ENCODE results near the gene ARID5A. TPM values are rescaled to one million over a fixed set of nuclear protein-coding genes. Genes with fewer than 3 reads are reported as not detected.

Gene ARID5A
- polyA plus RNA-seq, 1 donor from 2014 or later, result not detected

DNA sequence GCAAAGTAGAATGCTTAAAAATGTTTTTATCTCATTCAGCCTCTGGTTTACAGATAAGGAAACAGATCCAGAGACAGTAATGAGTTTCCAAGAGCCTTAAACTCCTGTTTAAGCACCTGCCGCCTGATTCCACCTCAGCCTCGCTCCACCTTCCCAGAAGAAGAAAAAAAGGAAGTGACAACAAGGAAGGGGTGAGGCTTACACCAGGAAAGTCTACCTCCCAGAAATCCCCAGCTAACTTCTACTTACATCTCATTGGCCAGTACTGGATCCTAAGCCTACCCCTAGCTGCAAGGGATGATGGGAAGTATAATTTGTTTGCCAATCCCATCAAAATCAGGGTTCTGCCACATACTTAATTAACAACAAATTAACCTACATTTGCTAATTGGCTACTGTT is 15.3 kb upstream of the ARID5A start:
- Histone ChIP-seq H3K9me2 (ENCODE audit: insufficient read depth, low read length) (no peaks in the 10 kb centered on the region), H3K27me3 (ENCODE audit: insufficient read depth, low read depth, low read length) (no peaks in the 10 kb centered on the region), H3K9me3 (ENCODE audit: low read length) (peaks cover 5% of the 10 kb centered on the region), H3K79me2 (replicated peaks; ENCODE audit: insufficient read depth, low read length) (no peaks in the 10 kb centered on the region), H3K36me3 (ENCODE audit: insufficient read depth, low read length) (no peaks in the 10 kb centered on the region), H3K4me3 (ENCODE audit: low read length) (no peak overlapping the region), H4K20me1 (ENCODE audit: insufficient read depth) (no peaks in the 10 kb centered on the region), H3K4me2 (ENCODE audit: low read length) (no peak overlapping the region), H3F3A (ENCODE audit: insufficient read depth, low read length, poor library complexity, severe bottlenecking) (no peaks in the 10 kb centered on the region), H2AFZ (ENCODE audit: low read depth, low read length) (no peak overlapping the region), H3K9ac (ENCODE audit: low read length) (no peak overlapping the region), H3K27ac (ENCODE audit: low read length) (no peak overlapping the region)
- TF ChIP-seq, protein P1, sequence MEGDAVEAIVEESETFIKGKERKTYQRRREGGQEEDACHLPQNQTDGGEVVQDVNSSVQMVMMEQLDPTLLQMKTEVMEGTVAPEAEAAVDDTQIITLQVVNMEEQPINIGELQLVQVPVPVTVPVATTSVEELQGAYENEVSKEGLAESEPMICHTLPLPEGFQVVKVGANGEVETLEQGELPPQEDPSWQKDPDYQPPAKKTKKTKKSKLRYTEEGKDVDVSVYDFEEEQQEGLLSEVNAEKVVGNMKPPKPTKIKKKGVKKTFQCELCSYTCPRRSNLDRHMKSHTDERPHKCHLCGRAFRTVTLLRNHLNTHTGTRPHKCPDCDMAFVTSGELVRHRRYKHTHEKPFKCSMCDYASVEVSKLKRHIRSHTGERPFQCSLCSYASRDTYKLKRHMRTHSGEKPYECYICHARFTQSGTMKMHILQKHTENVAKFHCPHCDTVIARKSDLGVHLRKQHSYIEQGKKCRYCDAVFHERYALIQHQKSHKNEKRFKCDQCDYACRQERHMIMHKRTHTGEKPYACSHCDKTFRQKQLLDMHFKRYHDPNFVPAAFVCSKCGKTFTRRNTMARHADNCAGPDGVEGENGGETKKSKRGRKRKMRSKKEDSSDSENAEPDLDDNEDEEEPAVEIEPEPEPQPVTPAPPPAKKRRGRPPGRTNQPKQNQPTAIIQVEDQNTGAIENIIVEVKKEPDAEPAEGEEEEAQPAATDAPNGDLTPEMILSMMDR (IDR thresholded peaks at IDR 0.05; ENCODE audit: poor library complexity, severe bottlenecking), result no peak
- TF ChIP-seq EP300 (conservative IDR thresholded peaks at IDR 0.05; ENCODE audit: poor library complexity, severe bottlenecking), result no peak
- TF ChIP-seq MXI1 (conservative IDR thresholded peaks at IDR 0.05; ENCODE audit: poor library complexity, severe bottlenecking), result no peak
- TF ChIP-seq SMC3 (conservative IDR thresholded peaks at IDR 0.05; ENCODE audit: poor library complexity), result no peak
- no peak for TF ChIP-seq RAD21 (conservative IDR thresholded peaks at IDR 0.05)

DNA sequence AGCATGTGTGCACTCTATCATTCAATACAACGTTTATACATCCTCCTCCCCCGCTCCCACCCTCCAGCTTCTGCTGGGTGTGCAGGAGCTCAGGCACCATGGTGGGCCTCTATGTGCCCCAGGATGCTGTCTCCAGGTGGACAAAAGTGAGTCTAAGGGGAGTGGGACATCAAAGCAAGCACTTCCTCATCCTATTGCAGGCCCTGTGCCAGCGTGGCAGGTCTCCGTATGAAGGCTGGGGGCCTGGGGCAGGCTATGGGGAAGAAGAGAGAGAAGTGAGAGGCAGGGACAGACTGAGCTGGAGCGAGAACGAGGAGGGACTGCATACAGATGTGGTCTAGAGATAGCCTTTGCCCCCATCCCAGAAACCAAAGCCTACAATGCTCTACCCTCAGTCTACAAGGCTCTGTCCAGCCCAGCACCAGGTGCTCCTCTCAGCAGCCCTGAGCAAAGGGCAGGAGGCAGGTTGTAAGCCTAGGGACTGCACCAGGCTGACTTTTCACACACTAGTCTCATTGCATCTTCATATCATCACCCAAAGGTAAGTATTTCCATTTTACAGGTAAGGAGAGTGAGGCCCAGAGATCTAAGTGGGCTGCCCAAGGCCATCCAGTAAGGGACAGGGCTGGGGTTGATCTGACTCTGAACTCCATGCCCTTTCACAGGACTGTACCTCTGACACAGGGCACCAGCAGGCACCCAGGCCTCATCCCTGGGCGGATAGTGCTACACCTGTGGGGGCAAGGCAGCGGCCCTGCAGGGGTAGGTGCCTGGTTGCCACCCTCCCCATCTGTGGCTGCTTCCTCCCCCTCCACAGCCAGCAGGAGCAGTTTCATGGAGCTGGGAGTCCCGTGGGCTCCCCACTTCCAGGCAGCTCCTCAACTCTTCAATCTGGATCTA is 14.0 kb upstream of the ARID5A start:
- Histone ChIP-seq H4K20me1 (ENCODE audit: insufficient read depth) (no peaks in the 10 kb centered on the region), H3K36me3 (ENCODE audit: insufficient read depth, low read length) (no peaks in the 10 kb centered on the region), H3K79me2 (replicated peaks; ENCODE audit: insufficient read depth, low read length) (no peaks in the 10 kb centered on the region), H3K27ac (ENCODE audit: low read length) (no peak overlapping the region), H3K9me2 (ENCODE audit: insufficient read depth, low read length) (no peaks in the 10 kb centered on the region), H3K9me3 (ENCODE audit: low read length) (peaks cover 5% of the 10 kb centered on the region), H3K27me3 (ENCODE audit: insufficient read depth, low read depth, low read length) (peaks cover 9% of the 10 kb centered on the region), H3K9ac (ENCODE audit: low read length) (no peak overlapping the region), H3K4me3 (ENCODE audit: low read length) (no peak overlapping the region), H3K4me2 (ENCODE audit: low read length) (no peak overlapping the region), H3F3A (ENCODE audit: insufficient read depth, low read length, poor library complexity, severe bottlenecking) (no peaks in the 10 kb centered on the region), H2AFZ (ENCODE audit: low read depth, low read length) (no peak overlapping the region)
- TF ChIP-seq MXI1 (conservative IDR thresholded peaks at IDR 0.05; ENCODE audit: poor library complexity, severe bottlenecking) (no peak), EZH2 (IDR thresholded peaks at IDR 0.05; ENCODE audit: borderline replicate concordance, insufficient read depth, low read length, poor library complexity, severe bottlenecking) (no peak), POLR2AphosphoS5 (IDR thresholded peaks at IDR 0.05) (no peak)

DNA sequence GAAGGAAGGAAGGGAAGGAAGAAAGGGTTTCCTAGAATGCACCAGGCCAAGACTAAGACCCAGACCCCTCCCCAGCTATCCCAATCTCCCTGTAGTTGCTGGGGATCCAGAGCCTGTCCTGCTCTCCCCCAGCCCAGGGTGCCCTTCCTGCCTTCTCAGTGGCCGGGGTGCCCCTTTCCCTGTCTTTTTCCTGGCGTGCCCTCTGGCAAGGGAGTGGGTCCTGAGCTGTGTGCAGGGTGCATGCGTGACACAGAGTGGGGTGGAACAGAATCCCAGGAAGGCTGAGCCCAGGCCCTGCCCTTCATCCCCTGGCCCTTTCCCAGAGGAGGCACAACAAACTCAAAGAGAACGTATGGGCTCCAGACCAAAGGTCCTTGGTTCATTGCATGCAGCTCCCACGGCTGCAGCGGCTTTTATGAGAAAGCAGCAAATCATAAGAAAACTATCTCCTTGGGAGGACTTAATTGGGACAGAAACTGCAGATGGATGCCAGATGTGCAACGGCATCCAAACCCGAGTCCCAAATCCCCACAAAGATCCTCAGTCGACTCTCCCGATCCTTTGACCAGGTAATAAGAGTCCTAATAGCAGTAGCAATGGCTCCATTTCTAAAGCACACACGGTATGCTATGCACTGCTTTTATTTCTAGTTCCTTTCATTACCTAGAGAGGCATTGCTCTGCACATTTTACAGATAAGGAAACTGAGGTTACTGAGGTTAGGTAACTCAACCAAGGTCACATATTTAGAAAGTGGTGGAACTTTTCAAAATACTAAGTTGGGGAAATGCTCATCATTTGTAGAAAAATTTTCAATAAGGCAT is 12.7 kb upstream of the ARID5A start:
- no peaks in the 10 kb centered on the region for H3F3A ChIP-seq (ENCODE audit: insufficient read depth, low read length, poor library complexity, severe bottlenecking)
- no peaks in the 10 kb centered on the region for H3K9me3 ChIP-seq (ENCODE audit: low read length)
- no peak for TF ChIP-seq EP300 (conservative IDR thresholded peaks at IDR 0.05; ENCODE audit: poor library complexity, severe bottlenecking)
- no peak for TF ChIP-seq SMC3 (conservative IDR thresholded peaks at IDR 0.05; ENCODE audit: poor library complexity)
- TF ChIP-seq, protein P1 (IDR thresholded peaks at IDR 0.05; ENCODE audit: poor library complexity, severe bottlenecking), result no peak
- TF ChIP-seq EZH2 (IDR thresholded peaks at IDR 0.05; ENCODE audit: borderline replicate concordance, insufficient read depth, low read length, poor library complexity, severe bottlenecking), result no peak
- no peak for TF ChIP-seq TAF1 (IDR thresholded peaks at IDR 0.05; ENCODE audit: low read depth)
- TF ChIP-seq MXI1 (conservative IDR thresholded peaks at IDR 0.05; ENCODE audit: poor library complexity, severe bottlenecking), result no peak
- no peak for TF ChIP-seq POLR2AphosphoS5 (IDR thresholded peaks at IDR 0.05)
- TF ChIP-seq, protein P2, sequence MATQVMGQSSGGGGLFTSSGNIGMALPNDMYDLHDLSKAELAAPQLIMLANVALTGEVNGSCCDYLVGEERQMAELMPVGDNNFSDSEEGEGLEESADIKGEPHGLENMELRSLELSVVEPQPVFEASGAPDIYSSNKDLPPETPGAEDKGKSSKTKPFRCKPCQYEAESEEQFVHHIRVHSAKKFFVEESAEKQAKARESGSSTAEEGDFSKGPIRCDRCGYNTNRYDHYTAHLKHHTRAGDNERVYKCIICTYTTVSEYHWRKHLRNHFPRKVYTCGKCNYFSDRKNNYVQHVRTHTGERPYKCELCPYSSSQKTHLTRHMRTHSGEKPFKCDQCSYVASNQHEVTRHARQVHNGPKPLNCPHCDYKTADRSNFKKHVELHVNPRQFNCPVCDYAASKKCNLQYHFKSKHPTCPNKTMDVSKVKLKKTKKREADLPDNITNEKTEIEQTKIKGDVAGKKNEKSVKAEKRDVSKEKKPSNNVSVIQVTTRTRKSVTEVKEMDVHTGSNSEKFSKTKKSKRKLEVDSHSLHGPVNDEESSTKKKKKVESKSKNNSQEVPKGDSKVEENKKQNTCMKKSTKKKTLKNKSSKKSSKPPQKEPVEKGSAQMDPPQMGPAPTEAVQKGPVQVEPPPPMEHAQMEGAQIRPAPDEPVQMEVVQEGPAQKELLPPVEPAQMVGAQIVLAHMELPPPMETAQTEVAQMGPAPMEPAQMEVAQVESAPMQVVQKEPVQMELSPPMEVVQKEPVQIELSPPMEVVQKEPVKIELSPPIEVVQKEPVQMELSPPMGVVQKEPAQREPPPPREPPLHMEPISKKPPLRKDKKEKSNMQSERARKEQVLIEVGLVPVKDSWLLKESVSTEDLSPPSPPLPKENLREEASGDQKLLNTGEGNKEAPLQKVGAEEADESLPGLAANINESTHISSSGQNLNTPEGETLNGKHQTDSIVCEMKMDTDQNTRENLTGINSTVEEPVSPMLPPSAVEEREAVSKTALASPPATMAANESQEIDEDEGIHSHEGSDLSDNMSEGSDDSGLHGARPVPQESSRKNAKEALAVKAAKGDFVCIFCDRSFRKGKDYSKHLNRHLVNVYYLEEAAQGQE (IDR thresholded peaks at IDR 0.05; ENCODE audit: borderline replicate concordance), result no peak
- TF ChIP-seq RAD21 (conservative IDR thresholded peaks at IDR 0.05), result no peak
- H3K9me2 ChIP-seq (ENCODE audit: insufficient read depth, low read length), result no peaks in the 10 kb centered on the region
- H3K79me2 ChIP-seq (replicated peaks; ENCODE audit: insufficient read depth, low read length), result no peaks in the 10 kb centered on the region
- no peaks in the 10 kb centered on the region for H4K20me1 ChIP-seq (ENCODE audit: insufficient read depth)
- H3K4me3 ChIP-seq (ENCODE audit: low read length), result no peak overlapping the region
- peaks cover 23% of the 10 kb centered on the region for H3K27me3 ChIP-seq (ENCODE audit: insufficient read depth, low read depth, low read length)
- H3K4me2 ChIP-seq (ENCODE audit: low read length), result no peak overlapping the region
- H3K9ac ChIP-seq (ENCODE audit: low read length), result no peak overlapping the region
- H3K27ac ChIP-seq (ENCODE audit: low read length), result no peak overlapping the region
- H3K36me3 ChIP-seq (ENCODE audit: insufficient read depth, low read length), result no peaks in the 10 kb centered on the region
- H2AFZ ChIP-seq (ENCODE audit: low read depth, low read length), result no peak overlapping the region
